Transverse colon (tissue), 4 donors: ENCODE results near the gene NAALADL2. TPM values are rescaled to one million over a fixed set of nuclear protein-coding genes. Genes with fewer than 3 reads are reported as not detected.

Experiments
- DNase-seq: peaks from one replicate; pipeline ENCODE4 v3.0.0-alpha.2; 2019
- H3K27ac ChIP-seq, 4 donors: fragments of 200-600 bp; sonication (generic); 2 replicates each; pipeline ENCODE4 v1.5.1; 2016 to 2018; ENCODE audit warnings: inconsistent platforms in 4 of 4
- H3K27me3 ChIP-seq: fragments of 200-600 bp; sonication (generic); 2 replicates; pipeline ENCODE4 v1.5.1; 2017; ENCODE audit warnings: inconsistent platforms
- H3K36me3 ChIP-seq, 4 donors: fragments of 200-600 bp; sonication (generic); 2 replicates each; pipeline ENCODE4 v1.5.1; 2017 to 2019; ENCODE audit warnings: inconsistent platforms in 4 of 4
- H3K4me1 ChIP-seq, 4 donors: fragments of 200-600 bp; sonication (generic); 2 replicates each; pipeline ENCODE4 v1.5.1; 2017 to 2020; ENCODE audit warnings: inconsistent platforms in 4 of 4
- H3K4me3 ChIP-seq, 4 donors: fragments of 200-600 bp; sonication (generic); 1 replicate in 1 of 4; 2 replicates in 3 of 4; pipeline versions ENCODE4 v1.5.1 to v1.6.1; 2017 to 2019; ENCODE audit warnings: inconsistent platforms in 4 of 4
- H3K9me3 ChIP-seq, 2 donors: fragments of 200-600 bp; sonication (generic); 2 replicates each; pipeline ENCODE4 v1.5.1; 2017 to 2019; ENCODE audit warnings: inconsistent platforms in 2 of 2
- EP300 ChIP-seq: sonication (generic); formaldehyde crosslinking; IDR thresholded peaks from one replicate; pipeline ENCODE4 v1.6.1; 2017; ENCODE audit warnings: antibody characterized with exemption, low read depth
- POLR2A ChIP-seq: fragments of 450-650 bp; IDR thresholded peaks from one replicate; pipeline ENCODE4 v1.6.1; 2016; ENCODE audit warnings: antibody characterized with exemption, mild to moderate bottlenecking, moderate library complexity
- POLR2AphosphoS5 ChIP-seq, 3 donors: sonication (generic); formaldehyde crosslinking; IDR thresholded peaks; one replicate each; pipeline ENCODE4 v1.6.1; 2016; ENCODE audit warnings: antibody characterized with exemption in 3 of 3
- WGBS, 2 donors: methylation state at CpG; one replicate each; pipeline ENCODE4 v1.1.5; 2018; ENCODE audit warnings: low coverage in 1 of 2; 5-methylcytosine and 5-hydroxymethylcytosine counted together
- in situ Hi-C, 4 donors: fragments of 200-750 bp; cut with MboI; loops; one replicate each; pipeline versions ENCODE4 v1.15.0 to v1.15.1; 2017; ENCODE audit warnings: low sequenced_read_pairs in 3 of 4, low pct_ligation_motif_present in 1 of 4, low pct_unique_long_range_greater_than_20kb in 1 of 4
- intact Hi-C: fragments of 100-400 bp; cut with DNase I; formaldehyde crosslinking; loops from one replicate; pipeline ENCODE4 v1.15.1; 2023; ENCODE audit warnings: low total_unique reads
- total RNA-seq, 4 donors: library from RNA; depleted of rRNA; stranded (reverse); fragments of >200 nt; gene quantifications; one replicate each; pipeline ENCODE4 v1.1.0, GENCODE V29; 2016
- TF ChIP-seq, protein P1 (sequence below), 5 experiments: fragments of 200-600 bp in 3 of 5; fragments of 450-650 bp in 2 of 5; sonication (generic) in 3 of 5; IDR thresholded peaks; 1 replicate in 2 of 5; 2 replicates in 3 of 5; pipeline ENCODE4 v1.5.1; 2016 to 2017; ENCODE audit warnings: antibody characterized with exemption in 5 of 5, inconsistent platforms in 3 of 5, mild to moderate bottlenecking in 2 of 5, moderate library complexity in 1 of 5

Gene NAALADL2
- total RNA-seq, 4 donors from 2014 or later, result 10.1 to 22.7 (median 15.1) TPM

DNA sequence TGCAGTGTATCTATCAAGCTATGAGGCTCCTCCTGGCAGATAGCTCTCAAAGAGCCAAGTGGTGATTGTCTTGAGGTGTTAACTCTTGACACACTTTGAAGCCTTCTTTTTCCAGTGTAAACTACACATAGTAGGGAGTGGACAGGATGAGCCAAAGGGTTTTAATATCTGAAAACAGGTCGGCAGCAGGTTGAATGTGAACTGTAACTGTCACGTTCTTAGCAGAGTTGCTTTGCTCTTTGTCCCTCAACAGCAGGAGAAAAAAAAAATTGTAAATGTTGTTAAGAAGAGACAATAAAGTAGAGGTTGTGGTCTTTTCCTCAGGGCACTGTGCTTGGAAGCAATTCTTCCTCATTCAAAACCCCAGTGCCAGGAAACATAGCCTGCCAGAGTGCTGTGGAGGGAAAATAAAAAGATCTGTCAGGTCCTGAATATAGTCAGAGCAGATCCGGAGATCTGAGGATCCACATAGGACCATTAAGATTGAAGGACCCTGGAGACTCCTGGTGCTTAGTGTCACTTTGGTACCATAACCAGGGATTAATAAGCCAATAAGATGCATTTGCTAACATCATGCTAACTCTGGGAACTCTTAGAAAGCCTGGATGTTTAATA lies 229.7 kb downstream of the NAALADL2 start:
- DNase-seq, result no peak
- H3K9me3 ChIP-seq, result no peaks in the 10 kb centered on the region
- no peak for TF ChIP-seq POLR2AphosphoS5 (IDR thresholded peaks at IDR 0.05)
- TF ChIP-seq, protein P1, sequence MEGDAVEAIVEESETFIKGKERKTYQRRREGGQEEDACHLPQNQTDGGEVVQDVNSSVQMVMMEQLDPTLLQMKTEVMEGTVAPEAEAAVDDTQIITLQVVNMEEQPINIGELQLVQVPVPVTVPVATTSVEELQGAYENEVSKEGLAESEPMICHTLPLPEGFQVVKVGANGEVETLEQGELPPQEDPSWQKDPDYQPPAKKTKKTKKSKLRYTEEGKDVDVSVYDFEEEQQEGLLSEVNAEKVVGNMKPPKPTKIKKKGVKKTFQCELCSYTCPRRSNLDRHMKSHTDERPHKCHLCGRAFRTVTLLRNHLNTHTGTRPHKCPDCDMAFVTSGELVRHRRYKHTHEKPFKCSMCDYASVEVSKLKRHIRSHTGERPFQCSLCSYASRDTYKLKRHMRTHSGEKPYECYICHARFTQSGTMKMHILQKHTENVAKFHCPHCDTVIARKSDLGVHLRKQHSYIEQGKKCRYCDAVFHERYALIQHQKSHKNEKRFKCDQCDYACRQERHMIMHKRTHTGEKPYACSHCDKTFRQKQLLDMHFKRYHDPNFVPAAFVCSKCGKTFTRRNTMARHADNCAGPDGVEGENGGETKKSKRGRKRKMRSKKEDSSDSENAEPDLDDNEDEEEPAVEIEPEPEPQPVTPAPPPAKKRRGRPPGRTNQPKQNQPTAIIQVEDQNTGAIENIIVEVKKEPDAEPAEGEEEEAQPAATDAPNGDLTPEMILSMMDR (IDR thresholded peaks at IDR 0.05), result no peak
- TF ChIP-seq EP300, result no peak
- TF ChIP-seq POLR2A, result no peak
- no peaks in the 10 kb centered on the region for H3K27me3 ChIP-seq
- H3K4me1 ChIP-seq, result no peaks in the 10 kb centered on the region
- no peak overlapping the region for H3K4me3 ChIP-seq
- WGBS, 2 donors, result 56 to 70% methylated on average over 2 to 3 of the region's 3 CpGs
- in situ Hi-C loops (no loop called here), intact Hi-C loops (no loop called here)
- H3K27ac ChIP-seq, result no peak overlapping the region
- no peaks in the 10 kb centered on the region for H3K36me3 ChIP-seq

DNA sequence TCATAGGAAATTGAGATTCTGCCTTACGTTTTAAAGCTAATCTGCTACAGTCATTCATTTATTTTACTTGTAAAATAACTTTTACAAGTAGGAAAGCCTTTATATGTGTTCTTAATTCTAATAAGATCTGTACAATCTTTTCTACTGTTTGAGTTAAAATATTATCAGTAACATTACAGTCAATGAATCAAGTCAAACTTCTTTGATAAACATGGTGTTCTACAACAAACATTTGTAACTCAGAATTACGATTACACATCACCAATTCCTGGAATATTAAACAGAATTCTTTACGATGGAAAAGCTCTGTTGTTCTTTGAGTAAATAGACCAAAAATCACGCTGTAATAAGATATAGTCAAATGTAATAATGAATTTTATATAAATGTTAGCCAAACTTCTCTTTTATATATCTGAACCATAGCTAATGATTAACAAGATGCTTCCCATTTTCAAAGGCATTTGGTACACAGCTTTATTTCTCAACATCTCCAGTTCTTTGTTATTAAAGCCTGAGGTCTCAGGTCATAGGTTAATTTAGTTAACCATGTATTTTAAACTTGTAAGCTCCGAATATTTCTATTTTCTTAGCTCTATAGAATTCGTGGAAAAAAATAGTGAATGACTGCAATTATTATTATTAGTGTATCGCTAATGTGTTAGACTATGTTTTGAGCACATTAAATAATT lies 232.4 kb downstream of the NAALADL2 start:
- H3K4me3 ChIP-seq, result no peak overlapping the region
- no peaks in the 10 kb centered on the region for H3K9me3 ChIP-seq
- H3K36me3 ChIP-seq, result no peaks in the 10 kb centered on the region
- H3K27me3 ChIP-seq, result no peaks in the 10 kb centered on the region
- 70 to 72% methylated on average over 7 of the region's 7 CpGs for WGBS, 2 donors
- no peak overlapping the region for H3K27ac ChIP-seq
- intact Hi-C loops, result no loop called here
- DNase-seq, result no peak
- in situ Hi-C loops, result no loop called here
- H3K4me1 ChIP-seq, result no peaks in the 10 kb centered on the region
- TF ChIP-seq, protein P1 (IDR thresholded peaks at IDR 0.05), result no peak
- TF ChIP-seq EP300, result no peak
- no peak for TF ChIP-seq POLR2A
- TF ChIP-seq POLR2AphosphoS5 (IDR thresholded peaks at IDR 0.05), result no peak

DNA sequence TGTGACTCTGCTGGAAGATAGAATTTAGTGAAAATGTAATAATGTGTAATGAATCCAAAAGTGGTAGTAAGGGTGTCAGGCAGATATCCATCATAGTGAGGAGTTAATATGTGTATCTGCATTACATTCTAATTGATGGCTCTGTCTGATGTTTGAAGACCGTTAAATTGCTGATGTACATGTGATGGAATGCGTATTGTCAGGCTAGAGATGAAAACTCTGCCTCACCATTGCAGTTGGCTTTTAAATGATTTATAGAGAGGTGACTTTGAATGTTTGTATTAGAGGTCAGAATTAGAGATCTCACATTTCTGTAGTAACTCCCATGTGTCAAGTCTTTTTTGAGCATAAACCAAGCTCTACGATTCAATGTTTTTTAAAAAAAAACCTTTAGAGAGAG lies 234.6 kb downstream of the NAALADL2 start:
- in situ Hi-C loops (no loop called here), intact Hi-C loops (no loop called here)
- no peak for TF ChIP-seq POLR2AphosphoS5 (IDR thresholded peaks at IDR 0.05)
- H3K27me3 ChIP-seq, result no peaks in the 10 kb centered on the region
- no peak overlapping the region for H3K4me3 ChIP-seq
- H3K27ac ChIP-seq, result no peak overlapping the region
- WGBS, 2 donors, result 64 to 81% methylated on average over 2 to 3 of the region's 3 CpGs
- no peaks in the 10 kb centered on the region for H3K4me1 ChIP-seq
- H3K36me3 ChIP-seq, result no peaks in the 10 kb centered on the region
- no peak for DNase-seq
- no peaks in the 10 kb centered on the region for H3K9me3 ChIP-seq

DNA sequence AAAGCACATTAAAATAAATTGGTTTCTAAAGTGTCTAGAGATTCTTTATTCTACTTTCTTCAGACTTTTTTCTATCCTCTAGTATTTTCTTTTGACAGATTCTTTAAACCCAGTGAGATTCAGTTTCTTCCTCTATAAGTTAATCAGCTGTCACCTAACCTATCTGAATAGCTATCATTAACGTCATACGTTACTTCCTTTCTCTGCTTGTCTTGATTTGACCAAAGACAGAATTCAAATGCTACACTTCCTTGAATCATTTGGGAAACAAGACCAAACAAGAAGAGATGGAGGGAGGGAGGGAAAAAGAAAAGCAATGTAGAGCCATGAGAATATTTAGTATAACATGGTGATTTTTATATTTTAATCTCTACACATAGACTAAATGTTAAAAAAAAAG lies 235.2 kb downstream of the NAALADL2 start:
- H3K4me3 ChIP-seq, result no peak overlapping the region
- no peaks in the 10 kb centered on the region for H3K27me3 ChIP-seq
- intact Hi-C loops (no loop called here), in situ Hi-C loops (no loop called here)
- H3K9me3 ChIP-seq, result no peaks in the 10 kb centered on the region
- 77 to 88% methylated on average over 2 of the region's 2 CpGs for WGBS, 2 donors
- no peaks in the 10 kb centered on the region for H3K4me1 ChIP-seq
- TF ChIP-seq POLR2A (no peak), EP300 (no peak), POLR2AphosphoS5 (IDR thresholded peaks at IDR 0.05) (no peak)
- TF ChIP-seq, protein P1 (IDR thresholded peaks at IDR 0.05), result no peak
- DNase-seq, result no peak
- H3K27ac ChIP-seq, result no peak overlapping the region
- no peaks in the 10 kb centered on the region for H3K36me3 ChIP-seq
